Suprapubic skin (tissue), 4 donors: Measurements from ENCODE around the gene RABGGTA.

Experiments
- CTCF ChIP-seq, 2 donors: fragments of 200-600 bp in 1 of 2; fragments of 450-650 bp in 1 of 2; sonication (generic) in 1 of 2; IDR thresholded peaks; one replicate each; pipeline ENCODE4 v1.5.1; 2016 to 2019; ENCODE audit warnings: antibody characterized with exemption in 2 of 2, mild to moderate bottlenecking in 1 of 2, moderate library complexity in 1 of 2
- EP300 ChIP-seq: sonication (generic); formaldehyde crosslinking; IDR thresholded peaks from one replicate; pipeline ENCODE4 v1.6.1; 2017; ENCODE audit warnings: antibody characterized with exemption
- POLR2AphosphoS5 ChIP-seq, 3 donors: sonication (generic); formaldehyde crosslinking; IDR thresholded peaks; one replicate each; pipeline ENCODE4 v1.6.1; 2017; ENCODE audit warnings: antibody characterized with exemption in 3 of 3

DNA sequence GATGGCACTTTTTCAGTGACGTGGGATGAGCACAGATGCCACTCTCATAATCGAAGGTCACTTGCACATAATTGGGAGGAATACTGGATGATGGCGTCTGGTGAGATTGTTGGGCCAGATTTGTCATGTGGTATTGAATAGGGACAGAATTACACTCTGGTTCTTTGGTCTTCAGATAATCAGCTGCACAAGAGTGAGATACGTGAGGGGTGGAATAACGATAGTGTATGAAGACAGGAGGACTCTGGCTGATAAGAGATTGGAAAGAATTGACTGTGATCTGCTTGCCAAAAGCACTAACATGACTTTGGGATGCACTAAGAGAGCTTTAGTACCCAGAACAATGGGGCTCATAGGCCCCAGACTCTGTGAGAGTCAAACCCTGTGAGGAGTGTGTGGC is 7.0 kb upstream of the RABGGTA start:
- TF ChIP-seq EP300 (no peak), POLR2AphosphoS5 (IDR thresholded peaks at IDR 0.05) (no peak), CTCF (IDR thresholded peaks at IDR 0.05) (no peak)
